GM12878 (cell line): Measurements from ENCODE around the gene TBC1D1.

Experiments
- EZH2 ChIP-seq: IDR thresholded peaks from 2 replicates; pipeline ENCODE4 v1.6.1; 2012; ENCODE audit warnings: low read depth, mild to moderate bottlenecking, control low read depth, inconsistent platforms, low read length, borderline replicate concordance; ENCODE audit not compliant: control insufficient read depth
- POLR2A ChIP-seq: IDR thresholded peaks from 2 replicates; pipeline ENCODE4 v1.6.1; 2011; ENCODE audit warnings: low read depth, mild to moderate bottlenecking, low read length
- POLR2AphosphoS5 ChIP-seq: IDR thresholded peaks from 2 replicates; pipeline ENCODE4 v1.6.1; 2011; ENCODE audit warnings: mild to moderate bottlenecking, low read length, inconsistent platforms
- SMC3 ChIP-seq: IDR thresholded peaks from 2 replicates; pipeline ENCODE4 v1.6.1; 2011; ENCODE audit warnings: low read length, improper control_type of control experiment, borderline replicate concordance
- ZNF384 ChIP-seq: IDR thresholded peaks from 2 replicates; pipeline ENCODE4 v1.6.1; 2012; ENCODE audit warnings: low read depth, mild to moderate bottlenecking, low read length, improper control_type of control experiment, borderline replicate concordance
- TF ChIP-seq, protein P1 (sequence below), 3 experiments: IDR thresholded peaks in 2 of 3; conservative IDR thresholded peaks in 1 of 3; 2 replicates each; pipeline ENCODE4 v1.5.1; 2011; ENCODE audit warnings: low read depth in 3 of 3, low read length in 3 of 3, mild to moderate bottlenecking in 3 of 3, control low read depth in 2 of 3, moderate library complexity in 2 of 3, inconsistent platforms in 1 of 3, mixed read lengths in 1 of 3; ENCODE audit not compliant: control insufficient read depth in 2 of 3, insufficient read depth in 1 of 3; ENCODE audit errors: extremely low read depth in 1 of 3
- TF ChIP-seq, protein P2 (sequence below): IDR thresholded peaks from 2 replicates; pipeline ENCODE4 v1.6.1; 2012; ENCODE audit warnings: low read depth, low read length, improper control_type of control experiment

DNA sequence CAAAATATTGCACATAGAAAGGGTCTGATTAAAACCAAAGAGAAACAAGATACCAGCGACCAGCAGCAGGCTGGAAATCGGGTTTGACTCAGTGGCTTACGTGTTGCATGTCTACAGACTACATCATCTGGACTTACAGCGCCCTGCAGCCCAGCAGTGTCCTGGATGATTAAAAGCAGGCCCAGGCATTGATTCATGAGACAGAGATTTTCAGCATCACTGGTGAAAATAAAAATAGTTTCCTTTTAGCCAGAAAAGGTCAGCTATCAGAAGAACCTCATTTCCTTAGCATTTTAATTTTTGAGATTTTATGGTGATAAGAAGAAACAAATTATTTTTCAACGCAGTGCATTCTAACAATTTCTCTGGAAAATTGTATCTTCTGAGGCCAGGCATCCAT is 259.9 kb downstream of the TBC1D1 start:
- TF ChIP-seq, protein P1, sequence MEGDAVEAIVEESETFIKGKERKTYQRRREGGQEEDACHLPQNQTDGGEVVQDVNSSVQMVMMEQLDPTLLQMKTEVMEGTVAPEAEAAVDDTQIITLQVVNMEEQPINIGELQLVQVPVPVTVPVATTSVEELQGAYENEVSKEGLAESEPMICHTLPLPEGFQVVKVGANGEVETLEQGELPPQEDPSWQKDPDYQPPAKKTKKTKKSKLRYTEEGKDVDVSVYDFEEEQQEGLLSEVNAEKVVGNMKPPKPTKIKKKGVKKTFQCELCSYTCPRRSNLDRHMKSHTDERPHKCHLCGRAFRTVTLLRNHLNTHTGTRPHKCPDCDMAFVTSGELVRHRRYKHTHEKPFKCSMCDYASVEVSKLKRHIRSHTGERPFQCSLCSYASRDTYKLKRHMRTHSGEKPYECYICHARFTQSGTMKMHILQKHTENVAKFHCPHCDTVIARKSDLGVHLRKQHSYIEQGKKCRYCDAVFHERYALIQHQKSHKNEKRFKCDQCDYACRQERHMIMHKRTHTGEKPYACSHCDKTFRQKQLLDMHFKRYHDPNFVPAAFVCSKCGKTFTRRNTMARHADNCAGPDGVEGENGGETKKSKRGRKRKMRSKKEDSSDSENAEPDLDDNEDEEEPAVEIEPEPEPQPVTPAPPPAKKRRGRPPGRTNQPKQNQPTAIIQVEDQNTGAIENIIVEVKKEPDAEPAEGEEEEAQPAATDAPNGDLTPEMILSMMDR (IDR thresholded peaks at IDR 0.05 in 2 of 3, conservative IDR thresholded peaks at IDR 0.05 in 1 of 3; ENCODE audit: control insufficient read depth in 2 of 3, extremely low read depth in 1 of 3, insufficient read depth in 1 of 3, low read depth in 3 of 3, low read length in 3 of 3) = no peak
- TF ChIP-seq ZNF384 (no peak), EZH2 (no peak), POLR2A (no peak), SMC3 (no peak), POLR2AphosphoS5 (no peak)
- TF ChIP-seq, protein P2, sequence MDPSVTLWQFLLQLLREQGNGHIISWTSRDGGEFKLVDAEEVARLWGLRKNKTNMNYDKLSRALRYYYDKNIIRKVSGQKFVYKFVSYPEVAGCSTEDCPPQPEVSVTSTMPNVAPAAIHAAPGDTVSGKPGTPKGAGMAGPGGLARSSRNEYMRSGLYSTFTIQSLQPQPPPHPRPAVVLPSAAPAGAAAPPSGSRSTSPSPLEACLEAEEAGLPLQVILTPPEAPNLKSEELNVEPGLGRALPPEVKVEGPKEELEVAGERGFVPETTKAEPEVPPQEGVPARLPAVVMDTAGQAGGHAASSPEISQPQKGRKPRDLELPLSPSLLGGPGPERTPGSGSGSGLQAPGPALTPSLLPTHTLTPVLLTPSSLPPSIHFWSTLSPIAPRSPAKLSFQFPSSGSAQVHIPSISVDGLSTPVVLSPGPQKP = no peak
